Endodermal cell (in vitro differentiated cells): ENCODE measurements around the gene MAN2A2. TPM values are rescaled to one million over a fixed set of nuclear protein-coding genes. Genes with fewer than 3 reads are reported as not detected.

Experiments
- DNase-seq: peaks from one replicate; pipeline ENCODE4 v3.0.0-alpha.2; 2017
- H3K27ac ChIP-seq: 2 replicates; pipeline ENCODE4 v1.5.1; 2013; ENCODE audit warnings: mild to moderate bottlenecking, low read depth, low read length, moderate library complexity
- H3K27me3 ChIP-seq: 2 replicates; pipeline ENCODE4 v1.6.1; 2013; ENCODE audit warnings: mild to moderate bottlenecking, low read length, moderate library complexity; ENCODE audit not compliant: insufficient read depth, control insufficient read depth, poor library complexity, severe bottlenecking
- H3K36me3 ChIP-seq: 2 replicates; pipeline ENCODE4 v1.7.0; 2013; ENCODE audit warnings: mild to moderate bottlenecking, low read length, moderate library complexity; ENCODE audit not compliant: control insufficient read depth, insufficient read depth
- H3K4me1 ChIP-seq: one replicate; pipeline ENCODE4 v1.7.0; 2013; ENCODE audit warnings: low read length; ENCODE audit not compliant: control insufficient read depth, insufficient read depth
- H3K4me3 ChIP-seq: 2 replicates; pipeline ENCODE4 v1.5.1; 2013; ENCODE audit warnings: mild to moderate bottlenecking, low read length, moderate library complexity
- H3K9ac ChIP-seq: 2 replicates; pipeline ENCODE4 v1.6.1; 2013; ENCODE audit warnings: mild to moderate bottlenecking, low read length, moderate library complexity; ENCODE audit not compliant: poor library complexity, severe bottlenecking; ENCODE audit errors: extremely low read depth
- H3K9me3 ChIP-seq: 2 replicates; pipeline ENCODE4 v1.6.1; 2013; ENCODE audit warnings: mild to moderate bottlenecking, low read length, moderate library complexity; ENCODE audit not compliant: control insufficient read depth
- H3K27ac Mint-ChIP-seq: 2 replicates; pipeline ENCODE4 v1.8.0; 2020; ENCODE audit warnings: mixed read lengths
- H3K27me3 Mint-ChIP-seq: 2 replicates; pipeline ENCODE4 v1.8.0; 2021; ENCODE audit warnings: mild to moderate bottlenecking, mixed read lengths; ENCODE audit not compliant: insufficient read depth
- H3K36me3 Mint-ChIP-seq: 2 replicates; pipeline ENCODE4 v1.8.0; 2020; ENCODE audit warnings: low read depth, mixed read lengths
- H3K4me1 Mint-ChIP-seq: 2 replicates; pipeline ENCODE4 v1.8.0; 2020; ENCODE audit warnings: mixed read lengths
- H3K4me3 Mint-ChIP-seq: 2 replicates; pipeline ENCODE4 v1.8.0; 2020; ENCODE audit warnings: mild to moderate bottlenecking, moderate library complexity, mixed read lengths
- H3K9me3 Mint-ChIP-seq: 2 replicates; pipeline ENCODE4 v1.8.0; 2020; ENCODE audit warnings: mild to moderate bottlenecking, mixed read lengths
- WGBS, 2 experiments: methylation state at CpG; one replicate each; pipeline versions ENCODE4 v1.1.5 to v1.1.7; 2013; ENCODE audit warnings: missing lambda C conversion rate in 2 of 2, mixed read lengths in 1 of 2; ENCODE audit not compliant: insufficient coverage in 1 of 2, insufficient read length in 1 of 2; 5-methylcytosine and 5-hydroxymethylcytosine counted together
- total RNA-seq, 2 donors: library from RNA; stranded (reverse); fragmentation: NEBNext Ultra II Directional in 1 of 2; extraction: Animal tissue kit (Norgen Biotek cat#: 25700) in 1 of 2; gene quantifications; 2 replicates in 1 of 2; 3 replicates in 1 of 2; pipeline ENCODE4 v1.2.1, GENCODE V29; 2021
- TF ChIP-seq, protein P1 (sequence below): fragments of 200-600 bp; sonication (generic); conservative IDR thresholded peaks from 2 replicates; pipeline ENCODE4 v1.5.0; 2021; ENCODE audit warnings: antibody characterized with exemption, mild to moderate bottlenecking

MAN2A2 gene
- total RNA-seq, 2 donors from 2014 or later: 41.0 to 62.9 TPM

DNA sequence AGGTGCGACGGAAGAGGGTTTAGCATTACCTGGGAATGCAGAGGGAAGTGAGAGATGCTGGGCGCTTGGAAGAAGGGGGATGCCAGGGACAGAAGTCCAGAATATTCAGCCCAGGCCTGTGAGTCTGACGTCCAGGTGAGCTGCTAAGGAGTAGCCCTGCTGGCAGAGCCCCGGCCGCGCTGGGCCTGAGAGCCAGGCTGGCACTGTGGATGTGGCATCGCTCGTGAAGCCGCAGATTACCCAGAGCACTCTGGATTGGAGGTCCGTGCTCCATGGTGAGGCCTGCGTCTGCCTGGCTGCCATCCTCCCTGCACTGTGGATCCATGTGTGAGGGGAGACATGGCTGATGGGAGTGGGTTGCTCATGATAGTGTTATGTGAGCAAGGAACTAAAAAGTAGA is 14.5 kb downstream of the MAN2A2 start:
- Histone ChIP-seq H3K36me3 (peaks cover 58% of the 10 kb centered on the region), H3K27me3 (no peaks in the 10 kb centered on the region), H3K4me1 (no peaks in the 10 kb centered on the region), H3K27ac (no peak overlapping the region), H3K4me3 (no peak overlapping the region), H3K9ac (no peak overlapping the region), H3K9me3 (no peaks in the 10 kb centered on the region)
- Mint-ChIP-seq H3K27me3 (no peaks in the 10 kb centered on the region), H3K4me3 (no peak overlapping the region), H3K27ac (peak overlapping the region; percentile 18), H3K9me3 (no peaks in the 10 kb centered on the region), H3K4me1 (no peaks in the 10 kb centered on the region), H3K36me3 (peaks cover 46% of the 10 kb centered on the region)
- WGBS, 2 experiments: 93% methylated on average over 3 to 12 of the region's 12 CpGs
- TF ChIP-seq, protein P1, sequence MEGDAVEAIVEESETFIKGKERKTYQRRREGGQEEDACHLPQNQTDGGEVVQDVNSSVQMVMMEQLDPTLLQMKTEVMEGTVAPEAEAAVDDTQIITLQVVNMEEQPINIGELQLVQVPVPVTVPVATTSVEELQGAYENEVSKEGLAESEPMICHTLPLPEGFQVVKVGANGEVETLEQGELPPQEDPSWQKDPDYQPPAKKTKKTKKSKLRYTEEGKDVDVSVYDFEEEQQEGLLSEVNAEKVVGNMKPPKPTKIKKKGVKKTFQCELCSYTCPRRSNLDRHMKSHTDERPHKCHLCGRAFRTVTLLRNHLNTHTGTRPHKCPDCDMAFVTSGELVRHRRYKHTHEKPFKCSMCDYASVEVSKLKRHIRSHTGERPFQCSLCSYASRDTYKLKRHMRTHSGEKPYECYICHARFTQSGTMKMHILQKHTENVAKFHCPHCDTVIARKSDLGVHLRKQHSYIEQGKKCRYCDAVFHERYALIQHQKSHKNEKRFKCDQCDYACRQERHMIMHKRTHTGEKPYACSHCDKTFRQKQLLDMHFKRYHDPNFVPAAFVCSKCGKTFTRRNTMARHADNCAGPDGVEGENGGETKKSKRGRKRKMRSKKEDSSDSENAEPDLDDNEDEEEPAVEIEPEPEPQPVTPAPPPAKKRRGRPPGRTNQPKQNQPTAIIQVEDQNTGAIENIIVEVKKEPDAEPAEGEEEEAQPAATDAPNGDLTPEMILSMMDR: no peak
- DNase-seq: no peak

DNA sequence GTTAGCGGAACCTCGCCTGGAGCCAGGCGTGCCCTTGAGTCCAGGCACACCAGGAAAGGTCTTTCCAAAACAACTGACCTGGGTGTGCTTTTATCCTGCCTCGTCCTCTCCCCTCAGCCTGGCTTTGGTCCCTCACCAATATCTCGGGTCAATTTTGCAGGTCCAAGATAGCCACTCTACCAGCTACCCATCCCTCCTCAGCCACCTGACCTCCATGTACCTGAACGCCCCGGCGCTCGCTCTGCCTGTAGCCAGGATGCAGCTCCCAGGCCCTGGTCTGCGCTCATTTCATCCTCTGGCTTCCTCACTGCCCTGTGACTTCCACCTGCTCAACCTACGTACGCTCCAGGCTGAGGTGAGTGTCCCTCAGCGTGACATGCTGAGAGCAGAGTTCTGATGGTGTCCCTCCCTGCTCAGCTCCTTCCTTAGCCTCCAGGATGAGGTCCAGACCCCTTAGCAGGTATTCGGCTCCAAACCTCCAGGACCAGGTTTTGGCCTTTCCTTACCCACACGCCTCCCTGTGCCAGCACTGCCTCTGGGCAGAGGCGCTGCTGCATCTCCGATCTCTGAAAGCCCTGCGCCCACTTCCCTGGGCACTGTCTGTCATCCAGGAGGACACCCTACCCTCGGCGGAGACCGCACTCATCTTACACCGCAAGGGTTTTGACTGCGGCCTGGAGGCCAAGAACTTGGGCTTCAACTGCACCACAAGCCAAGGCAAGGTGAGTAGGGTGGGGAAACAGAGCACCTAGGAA is 15.1 kb downstream of the MAN2A2 start:
- Histone ChIP-seq H3K9ac (no peak overlapping the region), H3K4me1 (no peaks in the 10 kb centered on the region), H3K36me3 (peaks cover 54% of the 10 kb centered on the region), H3K9me3 (no peaks in the 10 kb centered on the region), H3K27me3 (no peaks in the 10 kb centered on the region), H3K4me3 (no peak overlapping the region), H3K27ac (no peak overlapping the region)
- no peak overlapping the region for H3K4me3 Mint-ChIP-seq
- WGBS, 2 experiments: 94 to 95% methylated on average over 21 to 23 of the region's 23 CpGs
- no peaks in the 10 kb centered on the region for H3K27me3 Mint-ChIP-seq
- H3K27ac Mint-ChIP-seq: no peak overlapping the region
- peaks cover 42% of the 10 kb centered on the region for H3K36me3 Mint-ChIP-seq
- no peaks in the 10 kb centered on the region for H3K9me3 Mint-ChIP-seq
- peaks cover 3% of the 10 kb centered on the region for H3K4me1 Mint-ChIP-seq
- DNase-seq: no peak
- TF ChIP-seq, protein P1: no peak

DNA sequence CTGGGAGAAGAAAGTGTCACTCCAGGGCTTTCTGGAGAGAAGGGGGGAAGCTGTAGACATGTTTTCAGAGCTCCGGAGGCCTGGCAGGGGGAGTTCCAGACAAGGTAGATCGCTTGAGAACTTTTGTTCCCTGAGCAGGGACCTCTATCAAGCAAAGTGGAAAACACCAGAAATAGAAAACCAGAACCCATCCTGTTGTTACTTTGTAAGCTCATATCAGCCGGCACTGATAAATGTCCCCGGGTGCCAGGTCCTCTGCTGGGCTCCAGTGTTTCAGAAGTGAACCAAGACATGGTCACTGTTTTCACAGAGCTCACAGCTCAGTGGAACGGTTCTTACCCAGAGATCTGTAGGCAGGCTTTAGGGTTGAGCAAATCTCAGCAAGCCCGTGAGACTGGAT is 15.7 kb downstream of the MAN2A2 start:
- no peaks in the 10 kb centered on the region for H3K27me3 Mint-ChIP-seq
- Histone ChIP-seq H3K9ac (no peak overlapping the region), H3K4me1 (no peaks in the 10 kb centered on the region), H3K4me3 (no peak overlapping the region), H3K27ac (no peak overlapping the region), H3K36me3 (peaks cover 48% of the 10 kb centered on the region), H3K9me3 (no peaks in the 10 kb centered on the region), H3K27me3 (no peaks in the 10 kb centered on the region)
- no peak for DNase-seq
- no peaks in the 10 kb centered on the region for H3K9me3 Mint-ChIP-seq
- WGBS, 2 experiments: 93 to 96% methylated on average over 6 of the region's 6 CpGs
- H3K4me1 Mint-ChIP-seq: peaks cover 5% of the 10 kb centered on the region
- peaks cover 36% of the 10 kb centered on the region for H3K36me3 Mint-ChIP-seq
- TF ChIP-seq, protein P1: no peak
- H3K4me3 Mint-ChIP-seq: no peak overlapping the region
- no peak overlapping the region for H3K27ac Mint-ChIP-seq
